Measurements from ENCODE around the gene CLNK. TPM values are rescaled to one million over a fixed set of nuclear protein-coding genes. Genes with fewer than 3 reads are reported as not detected.

The CLNK gene
- total RNA-seq, 1 donor from 2014 or later = not detected

GRCh38 chr4:10731162-10731561 is 46.6 kb upstream of the CLNK start:
- H3K9me3 ChIP-seq (replicated peaks) = no peaks in the 10 kb centered on the region
- no peak for DNase-seq
- no peaks in the 10 kb centered on the region for H3K36me3 ChIP-seq
- H3K4me1 ChIP-seq = no peaks in the 10 kb centered on the region
- peaks cover 16% of the 10 kb centered on the region for H3K27me3 ChIP-seq (ENCODE audit: low read depth)
- H3K27ac ChIP-seq (replicated peaks) = no peak overlapping the region
- no peak overlapping the region for H3K4me3 ChIP-seq
- TF ChIP-seq CTCF (IDR thresholded peaks at IDR 0.05; ENCODE audit: borderline replicate concordance) = no peak
- intact Hi-C loops (cut with micrococcal nuclease) = no loop called here

GRCh38 chr4:10730590-10730989 is 46.0 kb upstream of the CLNK start:
- intact Hi-C loops (cut with micrococcal nuclease) = no loop called here

GRCh38 chr4:10730019-10730418 is 45.5 kb upstream of the CLNK start:
- Histone ChIP-seq H3K27me3 (ENCODE audit: low read depth) (peaks cover 14% of the 10 kb centered on the region), H3K4me1 (no peaks in the 10 kb centered on the region), H3K4me3 (no peak overlapping the region), H3K27ac (replicated peaks) (no peak overlapping the region), H3K9me3 (replicated peaks) (no peaks in the 10 kb centered on the region), H3K36me3 (no peaks in the 10 kb centered on the region)
- intact Hi-C loops (cut with micrococcal nuclease) = no loop called here
- no peak for DNase-seq
- no peak for TF ChIP-seq CTCF (IDR thresholded peaks at IDR 0.05; ENCODE audit: borderline replicate concordance)

More at GRCh38 chr4:10730590-10730989, 46.0 kb upstream of the CLNK start:
- Histone ChIP-seq H3K27me3 (ENCODE audit: low read depth) (peaks cover 16% of the 10 kb centered on the region), H3K36me3 (no peaks in the 10 kb centered on the region), H3K4me1 (no peaks in the 10 kb centered on the region), H3K9me3 (replicated peaks) (no peaks in the 10 kb centered on the region), H3K27ac (replicated peaks) (no peak overlapping the region), H3K4me3 (no peak overlapping the region)
- no peak for TF ChIP-seq CTCF (IDR thresholded peaks at IDR 0.05; ENCODE audit: borderline replicate concordance)
- no peak for DNase-seq

- Histone ChIP-seq H3K4me1 (no peaks in the 10 kb centered on the region), H3K27ac (replicated peaks) (no peak overlapping the region), H3K9me3 (replicated peaks) (no peaks in the 10 kb centered on the region), H3K4me3 (no peak overlapping the region), H3K36me3 (no peaks in the 10 kb centered on the region), H3K27me3 (ENCODE audit: low read depth) (peaks cover 8% of the 10 kb centered on the region)
- TF ChIP-seq CTCF (IDR thresholded peaks at IDR 0.05; ENCODE audit: borderline replicate concordance) = no peak
- no peak for DNase-seq
- intact Hi-C loops (cut with micrococcal nuclease) = no loop called here
Observed at GRCh38 chr4:10729366-10729765, 44.8 kb upstream of the CLNK start.

- Histone ChIP-seq H3K4me1 (no peaks in the 10 kb centered on the region), H3K27ac (replicated peaks) (no peak overlapping the region), H3K9me3 (replicated peaks) (no peaks in the 10 kb centered on the region), H3K36me3 (no peaks in the 10 kb centered on the region), H3K27me3 (ENCODE audit: low read depth) (peaks cover 1% of the 10 kb centered on the region), H3K4me3 (no peak overlapping the region)
- intact Hi-C loops (cut with micrococcal nuclease) = no loop called here
- DNase-seq = no peak
- no peak for TF ChIP-seq CTCF (IDR thresholded peaks at IDR 0.05; ENCODE audit: borderline replicate concordance)
Observed at GRCh38 chr4:10728016-10728415, 43.4 kb upstream of the CLNK start.

Measured in left ventricle myocardium inferior (tissue), 1 donor.